H9 (cell line): Measurements from ENCODE around the gene PTPRN2. TPM values are rescaled to one million over a fixed set of nuclear protein-coding genes. Genes with fewer than 3 reads are reported as not detected.

Experiments used
- DNase-seq: peaks from one replicate; pipeline ENCODE4 v3.0.0-alpha.2; 2017
- H2AFZ ChIP-seq: one replicate; pipeline ENCODE4 v1.6.1; 2013; ENCODE audit warnings: mild to moderate bottlenecking, low read length, control low read depth, moderate library complexity
- H2AK5ac ChIP-seq: 2 replicates; pipeline ENCODE4 v1.6.1; 2013; ENCODE audit warnings: low read length, control low read depth, mixed read lengths; ENCODE audit not compliant: insufficient read length
- H2BK120ac ChIP-seq: one replicate; pipeline ENCODE4 v1.6.1; 2013; ENCODE audit warnings: low read depth, mild to moderate bottlenecking, low read length, control low read depth, inconsistent platforms; ENCODE audit not compliant: poor library complexity, severe bottlenecking
- H2BK12ac ChIP-seq: 2 replicates; pipeline ENCODE4 v1.6.1; 2013; ENCODE audit warnings: low read length, control low read depth, mixed read lengths, low read depth; ENCODE audit not compliant: insufficient read length
- H2BK15ac ChIP-seq: 2 replicates; pipeline ENCODE4 v1.6.1; 2013; ENCODE audit warnings: low read depth, low read length, control low read depth
- H2BK20ac ChIP-seq: one replicate; pipeline ENCODE4 v1.6.1; 2013; ENCODE audit warnings: low read depth, mild to moderate bottlenecking, low read length, control low read depth, inconsistent platforms; ENCODE audit not compliant: poor library complexity, severe bottlenecking
- H2BK5ac ChIP-seq: 2 replicates; pipeline ENCODE4 v1.6.1; 2013; ENCODE audit warnings: low read length, control low read depth, mixed read lengths; ENCODE audit not compliant: insufficient read length
- H3K14ac ChIP-seq: 2 replicates; pipeline ENCODE4 v1.6.1; 2013; ENCODE audit warnings: low read length, control low read depth; ENCODE audit not compliant: insufficient read depth
- H3K18ac ChIP-seq: 2 replicates; pipeline ENCODE4 v1.6.1; 2013; ENCODE audit warnings: low read depth, mild to moderate bottlenecking, mixed read lengths, low read length, control low read depth; ENCODE audit not compliant: insufficient read length
- H3K23ac ChIP-seq: 2 replicates; pipeline ENCODE4 v1.6.1; 2013; ENCODE audit warnings: low read length, control low read depth, mixed read lengths, low read depth; ENCODE audit not compliant: insufficient read length
- H3K23me2 ChIP-seq: 2 replicates; pipeline ENCODE4 v1.6.1; 2013; ENCODE audit warnings: low read depth, mild to moderate bottlenecking, mixed read lengths, low read length, control low read depth; ENCODE audit not compliant: insufficient read length, poor library complexity, severe bottlenecking
- H3K27ac ChIP-seq: 2 replicates; pipeline ENCODE4 v1.5.1; 2013; ENCODE audit warnings: low read length, control low read depth, mixed read lengths, low read depth; ENCODE audit not compliant: insufficient read length
- H3K27me3 ChIP-seq: 2 replicates; pipeline ENCODE4 v1.6.1; 2013; ENCODE audit warnings: low read length, control low read depth, inconsistent platforms; ENCODE audit not compliant: insufficient read depth
- H3K4ac ChIP-seq: 2 replicates; pipeline ENCODE4 v1.6.1; 2013; ENCODE audit warnings: low read depth, mild to moderate bottlenecking, control low read depth, inconsistent platforms, low read length, moderate library complexity
- H3K4me1 ChIP-seq: 2 replicates; pipeline ENCODE4 v1.6.1; 2013; ENCODE audit warnings: low read length, control low read depth, inconsistent platforms; ENCODE audit not compliant: insufficient read depth
- H3K4me2 ChIP-seq: 2 replicates; pipeline ENCODE4 v1.6.1; 2013; ENCODE audit warnings: low read length, control low read depth, mixed read lengths; ENCODE audit not compliant: insufficient read length, insufficient read depth
- H3K56ac ChIP-seq: 2 replicates; pipeline ENCODE4 v1.6.1; 2013; ENCODE audit warnings: low read depth, mild to moderate bottlenecking, mixed read lengths, low read length, control low read depth; ENCODE audit not compliant: insufficient read length
- H3K79me1 ChIP-seq: 2 replicates; pipeline ENCODE4 v1.6.1; 2013; ENCODE audit warnings: low read depth, mild to moderate bottlenecking, moderate library complexity, low read length, control low read depth, inconsistent platforms; ENCODE audit not compliant: insufficient read depth, poor library complexity, severe bottlenecking
- H3K79me2 ChIP-seq: 2 replicates; pipeline ENCODE4 v1.6.1; 2013; ENCODE audit warnings: low read length, control low read depth, inconsistent platforms; ENCODE audit not compliant: insufficient read depth
- H3K9ac ChIP-seq: 2 replicates; pipeline ENCODE4 v1.6.1; 2013; ENCODE audit warnings: low read length, control low read depth, mixed read lengths; ENCODE audit not compliant: insufficient read length; ENCODE audit errors: extremely low read depth
- H3K9me3 ChIP-seq: one replicate; pipeline ENCODE4 v1.6.1; 2013; ENCODE audit warnings: low read depth, low read length, inconsistent platforms; ENCODE audit not compliant: control insufficient read depth
- H3T11ph ChIP-seq: one replicate; pipeline ENCODE4 v1.6.1; 2013; ENCODE audit warnings: mild to moderate bottlenecking, low read length, control low read depth, inconsistent platforms
- H4K20me1 ChIP-seq: one replicate; pipeline ENCODE4 v1.6.1; 2013; ENCODE audit not compliant: control insufficient read depth, insufficient read length, insufficient read depth
- H4K5ac ChIP-seq: 2 replicates; pipeline ENCODE4 v1.6.1; 2013; ENCODE audit warnings: low read depth, mild to moderate bottlenecking, mixed read lengths, low read length, control low read depth; ENCODE audit not compliant: insufficient read length
- H4K8ac ChIP-seq: replicated peaks from 2 replicates; pipeline ENCODE4 v1.6.1; 2013; ENCODE audit warnings: low read length, control low read depth, mixed read lengths, low read depth; ENCODE audit not compliant: insufficient read length
- H4K91ac ChIP-seq: 2 replicates; pipeline ENCODE4 v1.6.1; 2013; ENCODE audit warnings: low read depth, mild to moderate bottlenecking, moderate library complexity, mixed read lengths, low read length, control low read depth; ENCODE audit not compliant: insufficient read length
- H3K27ac Mint-ChIP-seq, 3 experiments: 2 replicates in 2 of 3; 3 replicates in 1 of 3; pipeline ENCODE4 v1.8.0; 2020 to 2021; ENCODE audit warnings: mixed read lengths in 3 of 3, mild to moderate bottlenecking in 1 of 3, moderate library complexity in 1 of 3
- H3K27me3 Mint-ChIP-seq: 2 replicates; pipeline ENCODE4 v1.8.0; 2021; ENCODE audit warnings: low read depth, mild to moderate bottlenecking, moderate library complexity, mixed read lengths
- H3K36me3 Mint-ChIP-seq, 3 experiments: 2 replicates in 2 of 3; 3 replicates in 1 of 3; pipeline ENCODE4 v1.8.0; 2020 to 2021; ENCODE audit warnings: low read depth in 3 of 3, mixed read lengths in 3 of 3; ENCODE audit not compliant: insufficient read depth in 1 of 3
- H3K4me1 Mint-ChIP-seq, 2 experiments: 2 replicates each; pipeline ENCODE4 v1.8.0; 2020; ENCODE audit warnings: mixed read lengths in 2 of 2
- H3K4me3 Mint-ChIP-seq, 2 experiments: 2 replicates in 1 of 2; 3 replicates in 1 of 2; pipeline ENCODE4 v1.8.0; 2020 to 2021; ENCODE audit warnings: mild to moderate bottlenecking in 2 of 2, mixed read lengths in 2 of 2, moderate library complexity in 1 of 2
- H3K9me3 Mint-ChIP-seq, 2 experiments: 2 replicates in 1 of 2; 3 replicates in 1 of 2; pipeline ENCODE4 v1.8.0; 2020; ENCODE audit warnings: mild to moderate bottlenecking in 2 of 2, mixed read lengths in 2 of 2, moderate library complexity in 1 of 2
- CTCF ChIP-seq: fragments of 200-600 bp; sonication (generic); conservative IDR thresholded peaks from 3 replicates; pipeline ENCODE4 v1.8.0; 2021; ENCODE audit warnings: antibody characterized with exemption, mild to moderate bottlenecking
- WGBS: extraction: QIAGEN DNeasy Blood & Tissue Kit; methylation state at CpG from one replicate; pipeline ENCODE4 v1.1.7; 2013; ENCODE audit warnings: missing lambda C conversion rate, low lambda C conversion rate, mixed read lengths; ENCODE audit not compliant: insufficient read length; ENCODE audit errors: extremely low coverage; 5-methylcytosine and 5-hydroxymethylcytosine counted together
- total RNA-seq: library from RNA; stranded (reverse); gene quantifications from 2 replicates; pipeline ENCODE4 v1.2.1, GENCODE V29; 2021

PTPRN2 gene
- total RNA-seq, 1 experiment from 2014 or later, result 5.2 TPM

- H4K20me1 ChIP-seq, result no peaks in the 10 kb centered on the region
- H3K4me1 ChIP-seq, result no peaks in the 10 kb centered on the region; the same call in 1 of the 2 replicates
- no CpG with 5 or more reads among the region's 10 CpGs for WGBS
- TF ChIP-seq CTCF, result no peak
- DNase-seq, result no peak
- H3T11ph ChIP-seq, result no peak overlapping the region
- no peak overlapping the region; the same call in 1 of the 2 replicates for H3K14ac ChIP-seq
- H3K79me1 ChIP-seq, result no peaks in the 10 kb centered on the region
- no peak overlapping the region for H4K8ac ChIP-seq
- no peak overlapping the region for H2BK120ac ChIP-seq
- no peak overlapping the region for H3K4ac ChIP-seq
- H3K23ac ChIP-seq, result no peak overlapping the region
- no peak overlapping the region for H2AK5ac ChIP-seq
- H3K9ac ChIP-seq, result no peak overlapping the region
- no peak overlapping the region for H3K27ac ChIP-seq
- H3K18ac ChIP-seq, result no peak overlapping the region
- no peaks in the 10 kb centered on the region for H3K9me3 ChIP-seq
- no peak overlapping the region for H3K56ac ChIP-seq
- peak overlapping the region in 1 of 3 experiments; percentile 60; a peak in 1 of 7 replicates for H3K27ac Mint-ChIP-seq
- H3K79me2 ChIP-seq, result no peaks in the 10 kb centered on the region
- H2BK20ac ChIP-seq, result no peak overlapping the region
- H2BK12ac ChIP-seq, result no peak overlapping the region
- H3K23me2 ChIP-seq, result no peaks in the 10 kb centered on the region
- H3K36me3 Mint-ChIP-seq, result peaks cover 0 to under 1% (median 0%) of the 10 kb centered on the region in 3 experiments; a peak in 2 of 7 replicates
- no peak overlapping the region for H2BK15ac ChIP-seq
- H3K27me3 ChIP-seq, result no peaks in the 10 kb centered on the region; the same call in 1 of the 2 replicates
- H4K91ac ChIP-seq, result no peak overlapping the region
- peaks cover 2 to 7% of the 10 kb centered on the region in 2 experiments; a peak in 3 of 4 replicates for H3K4me1 Mint-ChIP-seq
- H3K9me3 Mint-ChIP-seq, result peaks cover 2 to 7% of the 10 kb centered on the region in 2 experiments; a peak in 4 of 5 replicates
- no peak overlapping the region for H2BK5ac ChIP-seq
- H3K4me2 ChIP-seq, result no peak overlapping the region
- H4K5ac ChIP-seq, result no peak overlapping the region
- no peak overlapping the region for H2AFZ ChIP-seq
- peaks cover 2% of the 10 kb centered on the region for H3K27me3 Mint-ChIP-seq
- H3K4me3 Mint-ChIP-seq, result no peak overlapping the region
These were observed 772.0 kb downstream of the PTPRN2 start for GRCh38 chr7:157815706-157816022.
